Measurements from ENCODE around the gene SYTL2.
"Not testable (repeated sequence)": the region's sequence is repeated elsewhere in the genome, so short reads cannot be mapped to it uniquely, and the experiment has no call there.

The SYTL2 gene

GRCh38 chr11:85810871-85811611, at the start of gene SYTL2:
TSS of gene SYTL2 (minus strand) at chr11:85811141. CDS start at chr11:85757725, 53,416 bp downstream.
- DNase-seq (ENCODE audit: low spot score) = peak; percentile 93

DNA sequence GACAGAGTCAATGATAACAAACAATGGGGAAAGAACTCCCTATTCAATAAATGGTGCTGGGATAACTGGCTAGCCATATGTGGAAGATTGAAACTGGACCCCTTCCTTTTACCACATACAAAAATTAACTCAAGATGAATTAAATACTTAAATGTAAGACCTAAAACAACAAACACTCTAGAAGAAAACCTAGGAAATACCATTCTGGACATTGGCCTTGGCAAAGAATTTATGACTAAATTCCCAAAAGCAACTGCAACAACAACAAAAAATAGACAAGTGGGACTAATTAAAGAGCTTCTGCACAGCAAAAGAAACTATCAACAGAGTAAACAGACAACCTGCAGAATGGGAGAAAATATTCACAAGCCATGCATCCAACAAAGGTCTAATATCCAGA, 48.6 kb upstream of the SYTL2 start:
- not testable (repeated sequence) for DNase-seq (ENCODE audit: low spot score)

GRCh38 chr11:85857098-85857497, 46.2 kb upstream of the SYTL2 start:
- DNase-seq (ENCODE audit: low spot score) = no peak

DNA sequence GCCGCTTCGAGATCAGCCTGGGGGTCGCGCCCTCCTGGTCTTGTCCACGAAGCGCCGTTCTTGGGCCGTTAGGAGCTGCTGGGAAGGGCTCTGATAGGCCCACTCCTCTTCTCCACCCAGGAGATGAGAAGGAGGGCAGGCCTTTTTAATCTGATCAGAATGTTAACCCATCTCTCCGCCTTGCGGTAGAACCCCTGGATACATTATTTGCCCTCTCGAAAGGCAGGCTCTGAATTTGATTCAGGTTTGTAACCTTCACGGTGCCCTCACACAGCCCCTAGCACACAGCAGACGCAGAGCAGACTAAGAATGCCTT, 44.4 kb upstream of the SYTL2 start, which contains the start of gene CCDC83:
Gene CCDC83 (plus strand): TSS at position 43 of the 316 bp plus-strand sequence. CDS start 9,741 bp downstream, outside the sequence.
- DNase-seq (ENCODE audit: low spot score) = no peak

DNA sequence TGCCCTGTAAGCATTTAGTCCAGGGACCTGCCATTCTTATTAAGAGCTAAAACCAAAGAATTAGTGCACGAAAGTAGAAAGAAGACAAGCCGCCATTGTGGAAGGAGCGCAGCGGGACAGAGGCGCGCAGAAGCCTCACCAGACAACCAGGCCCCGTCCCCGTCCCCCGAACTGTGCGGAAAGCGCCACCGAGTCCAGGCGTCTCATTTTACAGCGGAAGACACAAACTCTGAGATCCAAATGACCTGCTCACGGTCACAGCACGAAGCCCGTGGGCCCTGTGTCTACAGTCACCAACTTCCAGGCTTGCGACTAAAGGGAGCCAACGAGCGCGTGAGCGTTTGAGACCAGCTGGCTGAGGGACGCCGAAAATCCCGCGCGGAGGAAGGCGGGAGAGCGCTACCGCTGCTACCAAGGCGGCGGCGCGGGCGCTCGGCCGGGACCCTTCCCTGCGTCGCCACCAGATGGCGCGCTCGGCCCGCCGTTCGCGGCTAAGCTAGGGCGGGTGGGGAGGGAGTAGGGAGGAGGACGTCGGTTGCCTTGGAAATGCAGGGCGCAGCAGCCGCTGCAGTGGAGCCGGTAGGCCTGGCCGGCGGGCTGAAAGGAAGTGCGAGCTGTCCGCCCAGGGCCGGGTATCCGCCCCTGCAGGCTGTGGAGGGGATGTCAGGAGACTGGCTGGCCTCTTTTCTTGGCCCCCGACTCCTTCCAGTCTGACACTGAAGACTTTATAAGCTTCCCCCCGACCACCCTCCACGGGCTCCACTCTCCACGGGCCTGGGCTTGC, 43.8 kb upstream of the SYTL2 start:
- peak; percentile 97 for DNase-seq (ENCODE audit: low spot score)

DNA sequence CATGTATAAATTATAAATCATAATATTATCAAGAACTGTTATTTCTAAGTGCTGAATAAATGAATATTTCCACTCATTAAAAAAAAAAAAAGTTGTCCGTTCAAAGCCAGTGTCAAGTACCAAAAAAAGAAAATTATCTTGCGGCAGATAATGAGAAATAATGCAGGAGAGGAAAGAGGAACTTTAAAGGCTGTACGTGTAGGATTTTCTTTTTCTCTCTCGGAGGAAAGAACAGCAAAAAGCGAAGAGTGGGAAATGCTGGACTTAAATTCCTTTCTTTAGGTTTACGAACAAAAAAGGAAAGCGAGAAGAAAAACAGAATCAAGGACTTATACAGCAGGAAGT, 43.2 kb upstream of the SYTL2 start:
- DNase-seq (ENCODE audit: low spot score) = no peak

GRCh38 chr11:85853541-85853940, 42.6 kb upstream of the SYTL2 start:
- DNase-seq (ENCODE audit: low spot score) = not testable (repeated sequence)

- DNase-seq (ENCODE audit: low spot score) = not testable (repeated sequence)
These were observed 41.8 kb upstream of the SYTL2 start for GRCh38 chr11:85852754-85853153.

- no peak for DNase-seq (ENCODE audit: low spot score)
These were observed 37.6 kb upstream of the SYTL2 start for GRCh38 chr11:85848556-85848955.

DNA sequence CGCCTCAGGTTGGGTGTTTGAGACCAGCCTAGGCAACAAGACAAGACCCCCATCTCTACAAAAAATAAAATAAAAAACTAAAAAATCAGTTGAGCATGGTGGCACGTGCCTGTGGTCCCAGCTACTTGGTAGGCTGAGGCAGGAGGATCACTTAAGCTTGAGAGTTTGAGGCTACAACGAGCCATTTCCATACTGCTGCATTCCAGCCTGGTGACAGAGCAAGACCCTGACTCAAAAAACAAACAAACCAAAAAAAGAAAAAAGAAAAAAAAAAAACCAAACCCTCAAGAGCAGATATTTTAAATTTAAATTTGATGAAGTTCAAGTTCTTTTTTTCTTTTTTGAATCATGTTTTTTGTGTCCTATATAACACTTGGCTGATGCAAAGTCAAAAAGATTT, 37.1 kb upstream of the SYTL2 start:
- DNase-seq (ENCODE audit: low spot score) = no peak

DNA sequence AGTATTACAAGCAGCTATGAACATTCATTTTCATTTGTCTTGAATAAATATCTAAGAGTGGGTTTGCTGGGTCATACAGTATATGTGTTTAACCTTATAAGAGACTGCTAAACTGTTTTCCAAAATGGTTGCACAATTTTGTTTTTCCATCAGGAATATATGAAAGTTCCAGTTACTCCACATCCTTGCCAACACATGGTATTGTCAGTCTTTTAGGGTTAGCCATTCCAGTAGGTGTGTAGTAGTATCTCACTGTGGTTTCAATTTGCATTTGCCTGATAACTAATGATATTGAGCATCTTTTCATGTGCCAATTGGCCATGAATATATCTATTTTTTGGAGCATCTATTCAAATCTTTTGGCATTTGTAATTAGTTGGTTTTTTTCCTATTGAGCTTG, 36.5 kb upstream of the SYTL2 start:
- no peak for DNase-seq (ENCODE audit: low spot score)

DNA sequence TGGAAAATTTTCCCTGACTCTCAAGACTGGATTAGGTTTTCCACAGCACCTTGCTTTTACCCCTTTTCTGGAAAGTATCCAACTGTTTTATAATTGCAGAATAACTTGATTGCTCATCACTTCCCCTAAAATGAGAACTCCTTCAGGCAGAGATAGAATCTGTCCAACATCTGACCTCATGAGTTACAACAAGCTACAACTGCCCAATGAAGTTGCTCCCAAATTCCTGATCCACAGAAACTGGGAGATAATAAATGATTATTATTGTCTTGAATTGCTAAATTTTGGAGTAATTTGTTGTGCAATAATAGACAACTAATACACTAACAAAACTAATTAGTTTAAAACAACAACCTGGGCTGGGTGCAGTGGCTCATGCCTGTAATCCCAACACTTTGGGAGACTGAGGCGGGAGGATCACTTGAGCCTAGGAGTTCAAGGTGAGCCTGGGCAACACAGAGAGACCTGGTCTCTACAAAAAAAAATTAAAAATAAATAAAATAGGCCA, 34.2 kb upstream of the SYTL2 start:
- no peak for DNase-seq (ENCODE audit: low spot score)

GRCh38 chr11:85844439-85845123, 33.6 kb upstream of the SYTL2 start:
- DNase-seq (ENCODE audit: low spot score) = peak; percentile 18

DNA sequence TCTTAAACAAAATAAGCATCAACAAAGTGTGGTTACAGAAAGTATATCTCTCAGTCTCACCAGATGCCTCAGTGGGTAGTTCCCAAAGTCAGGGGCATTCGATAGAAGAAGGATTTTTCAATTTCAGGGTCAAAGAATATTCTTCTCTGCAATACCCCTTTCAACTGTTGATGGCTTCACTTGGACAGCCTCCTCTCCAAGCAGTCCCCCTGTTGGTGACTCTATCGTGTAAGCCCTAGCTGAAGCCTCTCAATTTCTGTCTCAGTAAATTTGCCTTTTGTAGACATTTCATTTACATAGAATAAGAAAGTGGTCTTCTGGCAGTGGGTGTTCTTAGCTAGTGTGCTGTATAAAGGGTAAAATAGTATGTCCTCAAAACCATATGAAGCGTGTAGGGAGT, 33.0 kb upstream of the SYTL2 start:
- no peak for DNase-seq (ENCODE audit: low spot score)

- not testable (repeated sequence) for DNase-seq (ENCODE audit: low spot score)
These were observed 30.0 kb upstream of the SYTL2 start for GRCh38 chr11:85840932-85841331.

GRCh38 chr11:85835729-85836128, 24.8 kb upstream of the SYTL2 start:
- no peak for DNase-seq (ENCODE audit: low spot score)

DNA sequence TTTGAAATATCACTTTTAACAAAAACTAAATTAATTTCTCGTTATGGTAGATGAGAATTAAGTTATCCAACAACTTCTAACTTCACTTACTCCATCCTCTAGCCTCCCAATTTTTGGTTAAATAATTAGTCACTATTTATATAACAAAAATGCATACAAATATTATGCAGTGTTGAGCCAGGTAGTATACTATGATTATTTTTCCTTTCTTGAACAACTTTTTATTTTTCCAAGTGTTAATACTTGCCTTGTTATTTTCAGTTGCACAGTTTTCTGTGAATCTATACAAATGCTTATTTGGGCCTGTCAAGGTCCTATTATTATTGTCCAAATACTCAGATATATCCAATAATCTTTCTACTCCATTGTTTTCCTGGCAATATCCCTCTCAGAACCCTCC, 24.3 kb upstream of the SYTL2 start:
- no peak for DNase-seq (ENCODE audit: low spot score)

DNA sequence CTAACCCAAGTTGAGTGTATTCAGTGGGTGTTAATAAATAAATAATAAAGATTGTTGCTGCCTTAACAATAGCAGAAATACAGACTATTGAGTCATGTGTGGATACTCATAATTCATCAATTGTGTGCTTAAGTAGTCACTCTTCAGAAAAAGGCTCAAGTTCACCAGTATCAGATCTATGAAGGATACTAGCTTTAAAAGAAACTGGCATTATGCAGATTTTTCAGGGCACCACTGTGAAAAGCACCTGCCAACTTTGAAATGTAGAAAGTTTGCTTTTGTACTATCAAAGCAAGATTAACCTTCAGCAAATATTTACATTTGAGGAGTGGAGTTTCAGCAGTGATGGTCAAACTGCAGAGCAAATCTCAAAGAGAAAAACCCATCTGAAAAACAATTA, 20.1 kb upstream of the SYTL2 start:
- no peak for DNase-seq (ENCODE audit: low spot score)

- no peak for DNase-seq (ENCODE audit: low spot score)
These were observed 18.2 kb upstream of the SYTL2 start for GRCh38 chr11:85829172-85829571.

- no peak for DNase-seq (ENCODE audit: low spot score)
These were observed 17.7 kb upstream of the SYTL2 start for GRCh38 chr11:85828640-85828978.

GRCh38 chr11:85827748-85828639, 17.1 kb upstream of the SYTL2 start:
- DNase-seq (ENCODE audit: low spot score) = peak; percentile 80
